ENCODE measurements around the gene LPCAT1. TPM values are rescaled to one million over a fixed set of nuclear protein-coding genes. Genes with fewer than 3 reads are reported as not detected.
"Not testable (repeated sequence)": the region's sequence is repeated elsewhere in the genome, so short reads cannot be mapped to it uniquely, and the experiment has no call there.

LPCAT1 gene
- total RNA-seq, 1 donor from 2014 or later, result 11.0 TPM

DNA sequence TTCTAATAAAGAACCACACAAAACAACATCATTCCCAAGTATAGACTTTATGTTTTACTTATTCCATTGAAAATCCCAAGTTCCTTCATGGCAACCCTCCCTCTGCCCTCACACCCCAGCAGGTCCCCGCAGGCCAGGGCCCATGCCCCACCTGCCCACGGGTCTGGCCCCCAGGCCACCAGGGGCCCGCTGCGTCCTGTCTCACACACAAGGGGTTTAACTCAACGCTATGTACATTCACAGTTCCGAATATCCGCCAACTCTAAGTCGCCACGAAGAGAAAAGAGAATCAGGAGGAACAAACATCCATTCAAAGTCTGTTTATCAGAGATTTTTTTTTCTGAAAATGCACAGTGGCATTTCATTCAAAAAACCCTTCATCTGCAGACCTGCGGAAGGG is 62.4 kb downstream of the LPCAT1 start:
- Histone ChIP-seq H3K27ac (replicated peaks) (no peak overlapping the region), H3K27me3 (ENCODE audit: low read depth) (no peaks in the 10 kb centered on the region), H3K4me3 (no peak overlapping the region), H3K4me1 (no peaks in the 10 kb centered on the region), H3K36me3 (peaks cover 47% of the 10 kb centered on the region), H3K9me3 (replicated peaks) (peaks cover 5% of the 10 kb centered on the region)
- intact Hi-C loops (cut with micrococcal nuclease), result no loop called here
- TF ChIP-seq, protein P1, sequence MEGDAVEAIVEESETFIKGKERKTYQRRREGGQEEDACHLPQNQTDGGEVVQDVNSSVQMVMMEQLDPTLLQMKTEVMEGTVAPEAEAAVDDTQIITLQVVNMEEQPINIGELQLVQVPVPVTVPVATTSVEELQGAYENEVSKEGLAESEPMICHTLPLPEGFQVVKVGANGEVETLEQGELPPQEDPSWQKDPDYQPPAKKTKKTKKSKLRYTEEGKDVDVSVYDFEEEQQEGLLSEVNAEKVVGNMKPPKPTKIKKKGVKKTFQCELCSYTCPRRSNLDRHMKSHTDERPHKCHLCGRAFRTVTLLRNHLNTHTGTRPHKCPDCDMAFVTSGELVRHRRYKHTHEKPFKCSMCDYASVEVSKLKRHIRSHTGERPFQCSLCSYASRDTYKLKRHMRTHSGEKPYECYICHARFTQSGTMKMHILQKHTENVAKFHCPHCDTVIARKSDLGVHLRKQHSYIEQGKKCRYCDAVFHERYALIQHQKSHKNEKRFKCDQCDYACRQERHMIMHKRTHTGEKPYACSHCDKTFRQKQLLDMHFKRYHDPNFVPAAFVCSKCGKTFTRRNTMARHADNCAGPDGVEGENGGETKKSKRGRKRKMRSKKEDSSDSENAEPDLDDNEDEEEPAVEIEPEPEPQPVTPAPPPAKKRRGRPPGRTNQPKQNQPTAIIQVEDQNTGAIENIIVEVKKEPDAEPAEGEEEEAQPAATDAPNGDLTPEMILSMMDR (IDR thresholded peaks at IDR 0.05; ENCODE audit: borderline replicate concordance), result no peak
- DNase-seq, result no peak

DNA sequence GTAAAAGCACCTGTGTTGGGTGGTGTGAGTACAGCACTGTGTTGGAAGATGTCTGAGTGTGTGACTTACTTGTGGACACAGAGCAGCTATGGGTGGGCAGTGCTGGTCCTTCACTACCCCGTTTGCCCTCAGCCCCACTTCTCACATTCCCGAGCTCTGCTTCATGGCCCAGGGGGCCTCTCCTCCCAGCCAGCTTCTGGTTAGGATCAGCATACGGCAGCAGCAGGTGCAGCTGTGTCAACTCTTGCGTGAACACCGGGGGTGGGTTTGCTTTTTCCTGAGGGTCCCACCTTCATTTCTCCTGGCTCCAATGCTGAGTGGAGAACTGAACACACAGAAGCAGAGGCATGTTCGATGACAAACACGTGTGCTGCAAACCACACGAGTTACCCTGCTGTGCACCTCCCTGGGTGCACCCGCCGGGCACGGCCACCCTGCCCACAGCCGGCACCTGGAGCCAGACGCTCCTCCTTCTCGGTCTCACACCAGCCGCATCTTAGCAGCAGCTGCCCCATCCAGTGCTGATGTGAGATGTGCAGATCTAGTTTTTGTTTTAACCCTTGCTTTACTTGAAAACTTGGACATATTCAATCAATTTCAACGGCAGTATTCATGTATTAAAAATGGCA is 63.6 kb downstream of the LPCAT1 start:
- Histone ChIP-seq H3K36me3 (peaks cover 37% of the 10 kb centered on the region), H3K4me3 (no peak overlapping the region), H3K4me1 (no peaks in the 10 kb centered on the region), H3K27ac (replicated peaks) (no peak overlapping the region), H3K9me3 (replicated peaks) (peaks cover 15% of the 10 kb centered on the region), H3K27me3 (ENCODE audit: low read depth) (no peaks in the 10 kb centered on the region)
- intact Hi-C loops (cut with micrococcal nuclease), result no loop called here
- TF ChIP-seq, protein P1 (IDR thresholded peaks at IDR 0.05; ENCODE audit: borderline replicate concordance), result no peak
- no peak for DNase-seq

DNA sequence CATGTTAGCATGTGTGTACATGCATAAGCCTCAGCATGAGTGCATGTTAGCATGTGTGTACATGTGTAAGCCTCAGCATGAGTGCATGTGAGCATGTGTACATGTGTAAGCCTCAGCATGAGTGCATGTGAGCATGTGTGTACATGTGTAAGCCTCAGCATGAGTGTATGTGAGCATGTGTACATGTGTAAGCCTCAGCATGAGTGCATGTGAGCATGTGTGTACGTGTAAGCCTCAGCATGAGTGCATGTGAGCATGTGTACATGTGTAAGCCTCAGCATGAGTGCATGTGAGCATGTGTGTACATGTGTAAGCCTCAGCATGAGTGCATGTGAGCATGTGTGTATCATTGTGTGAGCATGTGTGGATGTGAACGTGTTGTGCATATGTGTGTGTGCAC is 64.3 kb downstream of the LPCAT1 start:
- DNase-seq; H3K4me1 ChIP-seq; intact Hi-C loops (cut with micrococcal nuclease); H3K4me3 ChIP-seq; H3K27me3 ChIP-seq (ENCODE audit: low read depth); H3K27ac ChIP-seq (replicated peaks): not testable (repeated sequence)
- Histone ChIP-seq H3K36me3 (peaks cover 37% of the 10 kb centered on the region), H3K9me3 (replicated peaks) (peaks cover 23% of the 10 kb centered on the region)

DNA sequence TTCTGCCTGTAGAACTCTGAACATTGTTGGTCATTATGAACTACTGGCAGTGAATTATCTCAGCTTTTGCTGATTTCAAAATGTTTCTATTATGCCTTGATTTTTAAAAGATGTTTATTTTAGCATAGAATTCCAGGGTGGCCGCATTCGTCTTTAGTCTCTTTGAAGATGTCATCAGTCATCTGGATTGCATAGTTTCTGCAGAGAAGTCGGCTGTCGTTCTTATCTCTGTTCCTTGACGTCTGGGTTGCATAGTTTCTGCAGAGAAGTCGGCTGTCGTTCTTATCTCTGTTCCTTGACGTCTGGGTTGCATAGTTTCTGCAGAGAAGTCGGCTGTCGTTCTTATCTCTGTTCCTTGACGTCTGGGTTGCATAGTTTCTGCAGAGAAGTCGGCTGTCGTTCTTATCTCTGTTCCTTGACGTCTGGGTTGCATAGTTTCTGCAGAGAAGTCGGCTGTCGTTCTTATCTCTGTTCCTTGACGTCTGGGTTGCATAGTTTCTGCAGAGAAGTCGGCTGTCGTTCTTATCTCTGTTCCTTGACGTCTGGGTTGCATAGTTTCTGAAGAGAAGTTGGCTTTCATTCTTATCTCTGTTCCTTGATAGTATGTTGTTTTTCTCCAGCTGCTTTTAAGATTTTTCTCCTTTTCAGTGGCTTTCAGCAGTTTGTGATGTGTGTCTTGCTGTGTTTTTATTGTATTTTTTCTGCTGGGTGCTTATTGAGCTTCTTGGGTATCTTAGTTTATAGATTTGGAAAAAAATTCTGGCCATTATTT is 67.5 kb downstream of the LPCAT1 start:
- DNase-seq; intact Hi-C loops (cut with micrococcal nuclease); H3K4me1 ChIP-seq; H3K36me3 ChIP-seq; H3K27ac ChIP-seq (replicated peaks); H3K4me3 ChIP-seq: not testable (repeated sequence)
- peaks cover 45% of the 10 kb centered on the region for H3K9me3 ChIP-seq (replicated peaks)
- H3K27me3 ChIP-seq (ENCODE audit: low read depth), result peaks cover 12% of the 10 kb centered on the region

DNA sequence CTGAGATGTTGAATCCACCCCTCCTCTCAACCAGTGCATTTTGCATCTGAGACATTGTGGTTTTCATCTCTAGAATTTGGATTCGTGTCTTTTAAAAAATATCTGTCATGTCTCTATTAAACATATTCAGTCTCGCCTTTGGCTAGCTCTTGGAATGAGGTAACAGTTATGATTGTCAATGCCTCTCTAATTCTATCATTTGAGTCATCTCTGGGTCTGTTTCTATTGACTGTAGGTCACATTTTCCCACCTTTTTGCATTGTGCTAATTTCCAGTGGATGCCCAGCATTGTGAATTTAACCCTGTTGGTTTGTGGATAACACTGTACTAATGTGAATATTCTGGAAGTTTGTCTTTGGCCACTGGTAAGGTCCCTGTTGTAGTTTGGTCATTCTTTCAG is 70.1 kb downstream of the LPCAT1 start:
- no peak overlapping the region for H3K27ac ChIP-seq (replicated peaks)
- no peak for DNase-seq
- no peaks in the 10 kb centered on the region for H3K36me3 ChIP-seq
- H3K9me3 ChIP-seq (replicated peaks), result peaks cover 45% of the 10 kb centered on the region
- no peak overlapping the region for H3K4me3 ChIP-seq
- no peaks in the 10 kb centered on the region for H3K4me1 ChIP-seq
- TF ChIP-seq, protein P1 (IDR thresholded peaks at IDR 0.05; ENCODE audit: borderline replicate concordance), result no peak
- intact Hi-C loops (cut with micrococcal nuclease), result no loop called here
- H3K27me3 ChIP-seq (ENCODE audit: low read depth), result peaks cover 39% of the 10 kb centered on the region

DNA sequence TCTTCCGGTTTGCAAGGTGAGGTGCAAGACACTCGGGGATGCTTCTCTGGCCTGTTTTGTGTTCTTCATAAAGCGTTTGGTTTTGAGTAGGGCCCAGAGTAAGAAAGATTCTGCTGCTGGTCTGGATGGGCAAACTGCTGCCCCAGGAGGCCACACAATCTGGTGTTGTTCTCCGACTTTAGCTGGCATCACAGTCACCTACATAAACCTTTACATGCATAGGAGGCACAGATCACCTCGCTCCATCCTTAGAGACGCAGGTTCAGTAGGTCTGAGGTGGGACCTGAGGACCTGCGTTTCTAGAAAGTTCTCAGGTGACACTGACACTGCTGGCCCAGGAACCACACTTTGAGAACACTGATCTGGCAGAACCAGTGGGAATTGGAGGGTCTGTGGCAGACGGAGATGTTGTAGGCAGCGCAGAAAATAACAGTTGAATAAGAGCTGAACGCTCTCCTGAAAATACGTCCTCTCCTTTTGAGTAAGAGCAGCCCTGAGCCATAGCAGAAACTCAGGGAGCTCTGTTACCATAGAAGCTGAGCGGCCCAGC is 74.6 kb downstream of the LPCAT1 start:
- no peak for DNase-seq
- Histone ChIP-seq H3K27me3 (ENCODE audit: low read depth) (peaks cover 80% of the 10 kb centered on the region), H3K4me1 (peaks cover 17% of the 10 kb centered on the region), H3K9me3 (replicated peaks) (peaks cover 20% of the 10 kb centered on the region), H3K36me3 (no peaks in the 10 kb centered on the region), H3K4me3 (no peak overlapping the region), H3K27ac (replicated peaks) (no peak overlapping the region)
- intact Hi-C loops (cut with micrococcal nuclease), result no loop called here
- TF ChIP-seq, protein P1 (IDR thresholded peaks at IDR 0.05; ENCODE audit: borderline replicate concordance), result no peak
